K562 (cell line): ENCODE data around the gene EFCAB12. TPM values are rescaled to one million over a fixed set of nuclear protein-coding genes. Genes with fewer than 3 reads are reported as not detected.
"Not testable (repeated sequence)": the region's sequence is repeated elsewhere in the genome, so short reads cannot be mapped to it uniquely, and the experiment has no call there.

Experiments used
- ATAC-seq: fragments of 200-7000 bp; cut with Tn5 transposase; 3 replicates; pipeline ENCODE4 v1.9.1; 2020; ENCODE audit warnings: moderate library complexity
- BruUV-seq: library from RNA; stranded (reverse); fragments of 400-500 nt; replicated peaks from 2 replicates; lab custom pipeline; 2021; lab: Mats Ljungman, UMichigan
- CTCF ChIA-PET: fragments of 300-600 bp; formaldehyde crosslinking; extraction: SDS; loops from one replicate; lab custom pipeline; 2021; ENCODE audit warnings: low intra/inter-chr PET ratio; lab: Yijun Ruan, JAX
- POLR2A ChIA-PET: fragments of 300-600, 350-650 bp; sonication (Branson Sonifier 250); formaldehyde crosslinking; extraction: SDS; loops from one replicate; lab custom pipeline; 2021; ENCODE audit warnings: antibody characterized with exemption, inconsistent platforms; lab: Yijun Ruan, JAX
- DNase-seq, 4 experiments: peaks; one replicate each; pipeline versions ENCODE4 v3.0.0 to v3.0.0-alpha.2; 2011 to 2018; ENCODE audit warnings: low spot score in 3 of 4, mixed read lengths in 3 of 4; ENCODE audit errors: extremely low read depth in 1 of 4
- FAIRE-seq: peaks from 2 replicates; lab custom pipeline; 2011; peaks lifted over from hg19 to GRCh38; lab: Jason Lieb, UNC
- H2AFZ ChIP-seq: 2 replicates; pipeline ENCODE4 v1.6.0; 2011; ENCODE audit warnings: low read depth, low read length, control low read depth, inconsistent platforms
- H3K27ac ChIP-seq: fragments of 200-600 bp; 3 replicates; pipeline ENCODE4 v1.8.0; 2011; ENCODE audit warnings: low read depth, mild to moderate bottlenecking, control low read depth, inconsistent platforms, low read length, moderate library complexity, mixed read lengths; ENCODE audit errors: extremely low read depth
- H3K27me3 ChIP-seq, 2 experiments: fragments of 300-600 bp in 1 of 2; 2 replicates in 1 of 2; 3 replicates in 1 of 2; pipeline versions ENCODE4 v1.6.0 to v1.8.0; 2011; ENCODE audit warnings: inconsistent platforms in 2 of 2, low read length in 2 of 2, mild to moderate bottlenecking in 1 of 2, mixed read lengths in 1 of 2, moderate library complexity in 1 of 2; ENCODE audit not compliant: control insufficient read depth in 2 of 2, insufficient read depth in 2 of 2
- H3K36me3 ChIP-seq: fragments of 300-600 bp; 3 replicates; pipeline ENCODE4 v1.8.0; 2011; ENCODE audit warnings: mild to moderate bottlenecking, low read length, inconsistent platforms; ENCODE audit not compliant: control insufficient read depth, insufficient read depth
- H3K4me1 ChIP-seq, 2 experiments: fragments of 200-600 bp in 1 of 2; replicated peaks in 1 of 2; 2 replicates in 1 of 2; 3 replicates in 1 of 2; pipeline versions ENCODE4 v1.5.1 to v1.8.0; 2011; ENCODE audit warnings: inconsistent platforms in 2 of 2, low read length in 2 of 2, mild to moderate bottlenecking in 1 of 2, mixed read lengths in 1 of 2, moderate library complexity in 1 of 2; ENCODE audit not compliant: control insufficient read depth in 2 of 2, insufficient read depth in 2 of 2
- H3K4me2 ChIP-seq: 2 replicates; pipeline ENCODE4 v1.6.1; 2011; ENCODE audit warnings: low read length, control low read depth, inconsistent platforms, mixed read lengths; ENCODE audit not compliant: insufficient read depth
- H3K4me3 ChIP-seq: fragments of 200-600 bp; sonication (generic), shearing (Covaris generic); 2 replicates; pipeline ENCODE4 v1.5.1; 2016; ENCODE audit warnings: control low read depth, inconsistent platforms
- H3K79me2 ChIP-seq: fragments of 200-600 bp; 3 replicates; pipeline ENCODE4 v1.8.0; 2011; ENCODE audit warnings: low read length, inconsistent platforms; ENCODE audit not compliant: control insufficient read depth, insufficient read depth
- H3K9ac ChIP-seq, 2 experiments: 2 replicates each; pipeline versions ENCODE4 v1.6.0 to v1.6.1; 2011; ENCODE audit warnings: low read depth in 2 of 2, low read length in 2 of 2, control low read depth in 1 of 2, inconsistent platforms in 1 of 2, mild to moderate bottlenecking in 1 of 2, mixed read lengths in 1 of 2; ENCODE audit not compliant: insufficient read depth in 1 of 2
- H3K9me1 ChIP-seq: one replicate; pipeline ENCODE4 v1.6.0; 2011; ENCODE audit warnings: inconsistent platforms, mild to moderate bottlenecking, low read length, moderate library complexity; ENCODE audit not compliant: control insufficient read depth, insufficient read depth
- H3K9me3 ChIP-seq: replicated peaks from 2 replicates; pipeline ENCODE4 v1.5.1; 2011; ENCODE audit warnings: low read depth, low read length, inconsistent platforms; ENCODE audit not compliant: control insufficient read depth, insufficient read depth
- H4K20me1 ChIP-seq: replicated peaks from 2 replicates; pipeline ENCODE4 v1.6.1; 2011; ENCODE audit warnings: low read length, inconsistent platforms, mixed read lengths; ENCODE audit not compliant: control insufficient read depth, insufficient read depth
- ATF7 ChIP-seq: fragments of 450-650 bp; IDR thresholded peaks from 2 replicates; pipeline ENCODE4 v1.7.1; 2014; ENCODE audit warnings: mild to moderate bottlenecking, moderate library complexity
- CBFA2T2 ChIP-seq: fragments of 450-650 bp; conservative IDR thresholded peaks from 2 replicates; pipeline ENCODE4 v1.6.1; 2017; ENCODE audit warnings: mild to moderate bottlenecking
- CBFA2T3 ChIP-seq: fragments of 450-650 bp; IDR thresholded peaks from 2 replicates; pipeline ENCODE4 v1.6.1; 2017
- CXXC5 ChIP-seq: fragments of 250-450 bp; sonication (Bioruptor Pico); IDR thresholded peaks from 2 replicates; pipeline ENCODE4 v1.8.0; 2022; ENCODE audit warnings: inconsistent platforms, mild to moderate bottlenecking, moderate library complexity
- EP300 ChIP-seq: IDR thresholded peaks from 2 replicates; pipeline ENCODE4 v1.6.1; 2012; ENCODE audit warnings: low read length, improper control_type of control experiment
- FOXP1 ChIP-seq: sonication (generic); formaldehyde crosslinking; IDR thresholded peaks from 2 replicates; pipeline ENCODE4 v1.8.0; 2022; ENCODE audit warnings: mild to moderate bottlenecking, missing genetic modification reagents
- MAZ ChIP-seq, 2 experiments: fragments of 450-650 bp in 1 of 2; sonication (generic) in 1 of 2; formaldehyde crosslinking; IDR thresholded peaks in 1 of 2; conservative IDR thresholded peaks in 1 of 2; 2 replicates each; pipeline versions ENCODE4 v1.4.0 to v1.5.0; 2020; ENCODE audit warnings: mild to moderate bottlenecking in 1 of 2, missing genetic modification reagents in 1 of 2
- MBD2 ChIP-seq: sonication (generic); IDR thresholded peaks from 2 replicates; pipeline ENCODE4 v1.6.1; 2016; ENCODE audit warnings: low read depth, borderline replicate concordance
- MEIS2 ChIP-seq: fragments of 450-650 bp; IDR thresholded peaks from 2 replicates; pipeline ENCODE4 v1.6.1; 2014; ENCODE audit warnings: mild to moderate bottlenecking; ENCODE audit not compliant: partially characterized antibody
- MTA2 ChIP-seq: fragments of 450-650 bp; IDR thresholded peaks from 2 replicates; pipeline ENCODE4 v1.6.1; 2016; ENCODE audit warnings: low read depth
- NCOA1 ChIP-seq: fragments of 450-650 bp; IDR thresholded peaks from 2 replicates; pipeline ENCODE4 v1.6.1; 2016; ENCODE audit warnings: low read depth
- NFIC ChIP-seq: fragments of 450-650 bp; IDR thresholded peaks from 2 replicates; pipeline ENCODE4 v1.6.1; 2017; ENCODE audit warnings: mild to moderate bottlenecking, inconsistent platforms
- RBBP5 ChIP-seq: fragments of 200-600 bp; sonication (generic); IDR thresholded peaks from 2 replicates; pipeline ENCODE4 v1.6.1; 2012; ENCODE audit warnings: borderline replicate concordance, mild to moderate bottlenecking, low read length, control low read depth, inconsistent platforms; ENCODE audit not compliant: insufficient read depth, poor library complexity, severe bottlenecking
- SOX6 ChIP-seq: fragments of 450-650 bp; IDR thresholded peaks from 2 replicates; pipeline ENCODE4 v1.6.1; 2014; ENCODE audit warnings: mild to moderate bottlenecking
- TCF3 ChIP-seq: sonication (generic); formaldehyde crosslinking; IDR thresholded peaks from 2 replicates; pipeline ENCODE4 v1.4.0; 2020; ENCODE audit warnings: mild to moderate bottlenecking, missing genetic modification reagents
- TEAD1 ChIP-seq, 2 experiments: fragments of 450-650 bp in 1 of 2; sonication (generic) in 1 of 2; formaldehyde crosslinking; IDR thresholded peaks; 2 replicates each; pipeline versions ENCODE4 v1.4.0 to v1.8.0; 2020 to 2022; ENCODE audit warnings: mild to moderate bottlenecking in 2 of 2, missing genetic modification reagents in 1 of 2
- TEAD4 ChIP-seq, 2 experiments: sonication (generic) in 1 of 2; formaldehyde crosslinking in 1 of 2; IDR thresholded peaks; 2 replicates each; pipeline versions ENCODE4 v1.6.1 to v1.8.0; 2012 to 2022; ENCODE audit warnings: borderline replicate concordance in 1 of 2, inconsistent platforms in 1 of 2, low read length in 1 of 2, mild to moderate bottlenecking in 1 of 2, missing genetic modification reagents in 1 of 2
- TOE1 ChIP-seq, 2 experiments: fragments of 450-650 bp in 1 of 2; sonication (generic) in 1 of 2; formaldehyde crosslinking in 1 of 2; IDR thresholded peaks; 2 replicates each; pipeline versions ENCODE4 v1.7.1 to v1.8.0; 2016 to 2022; ENCODE audit warnings: borderline replicate concordance in 2 of 2, mild to moderate bottlenecking in 2 of 2, antibody characterized with exemption in 1 of 2, inconsistent platforms in 1 of 2, low read depth in 1 of 2, missing genetic modification reagents in 1 of 2, moderate library complexity in 1 of 2
- WGBS: fragments of 100-300 bp; shearing (Covaris generic); methylation state at CpG from one replicate; pipeline ENCODE4 v1.1.6; 2016; ENCODE audit warnings: low coverage, mixed read lengths; ENCODE audit not compliant: insufficient coverage; ENCODE audit errors: missing lambda C conversion rate; 5-methylcytosine and 5-hydroxymethylcytosine counted together
- in situ Hi-C: fragments of 300-500 bp; cut with MboI; formaldehyde crosslinking; loops from 4 replicates; pipeline ENCODE4 v1.15.0; 2018; ENCODE audit warnings: inconsistent platforms, mixed read lengths
- intact Hi-C: fragments of 100-400 bp; cut with micrococcal nuclease; formaldehyde crosslinking; loops from 2 replicates; pipeline ENCODE4 v1.14.2; 2022
- polyA plus RNA-seq, 8 experiments: library from polyadenylated mRNA; depleted of rRNA in 4 of 8; stranded (reverse) in 5 of 8; unstranded in 3 of 8; fragments of >200 nt; fragmentation: Nextera tagmentation in 2 of 8; fragmentation: Illumina TruSeq in 1 of 8; extraction: Ambion mirVana in 2 of 8; extraction: Trizol in 1 of 8; gene quantifications; 2 replicates each; pipeline versions ENCODE4 v1.2.1 to v1.2.3, GENCODE V29; 2011 to 2014; ENCODE audit warnings: inconsistent platforms in 1 of 8, missing spikeins in 1 of 8
- total RNA-seq, 7 experiments: library from RNA; depleted of rRNA in 6 of 7; stranded (reverse); fragments of >200 nt in 6 of 7; fragmentation: Illumina TruSeq in 2 of 7; extraction: Trizol in 2 of 7; gene quantifications; 2 replicates each; pipeline versions ENCODE4 v1.2.1 to v1.2.3, GENCODE V29; 2011 to 2021; ENCODE audit warnings: low replicate concordance in 1 of 7
- TF ChIP-seq, protein P1 (sequence below): fragments of 200-800 bp; sonication (Bioruptor generic); IDR thresholded peaks from 2 replicates; pipeline ENCODE4 v1.6.1; 2017; ENCODE audit warnings: missing genetic modification characterization, missing compliant biosample characterization

EFCAB12 gene
- total and polyA plus RNA-seq, 9 of the 15 experiments (the other 6 are each of a cell fraction or from before 2014, with no cell fraction given): 0.08 to 0.95 (median 0.56) TPM; not detected in 1

DNA sequence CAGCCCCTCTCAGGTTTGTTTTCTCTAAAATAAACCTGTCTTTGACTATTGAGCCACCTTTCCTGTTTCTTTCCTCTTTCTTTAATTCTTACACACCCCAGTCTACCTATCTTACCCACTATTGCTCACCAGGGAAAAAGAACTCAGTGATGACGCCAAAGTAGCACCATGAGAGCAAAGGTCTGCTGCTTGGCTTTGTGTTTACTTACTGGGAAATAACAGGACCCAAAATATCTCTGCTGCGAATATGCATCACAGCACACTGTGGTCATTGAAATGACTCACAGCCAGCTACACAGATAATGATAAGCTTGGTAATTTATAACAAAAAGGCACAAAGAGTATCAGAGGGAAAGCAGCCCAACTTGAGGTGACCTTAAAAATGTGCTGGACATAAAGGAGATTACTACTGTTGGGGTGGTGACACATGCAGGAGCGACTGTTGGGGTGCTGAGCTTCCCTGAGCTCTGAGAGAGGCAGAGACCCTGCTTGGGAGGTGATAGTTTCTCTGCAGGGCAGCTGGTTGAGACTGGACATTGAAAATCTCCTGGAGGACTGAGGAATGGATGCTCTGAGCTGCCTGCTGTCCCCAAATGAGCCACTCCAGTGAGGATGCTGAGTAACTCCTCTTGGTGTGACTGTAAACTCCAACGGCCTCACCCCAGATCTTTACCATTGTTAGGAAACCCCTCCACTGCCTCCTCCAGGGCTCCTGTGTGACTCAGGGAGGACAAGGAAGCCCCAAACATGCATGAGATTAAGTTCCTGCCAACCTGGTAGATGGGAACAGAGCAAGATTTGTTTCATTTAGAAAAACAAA lies 14.5 kb downstream of the EFCAB12 start (continued):
- TF ChIP-seq, protein P1, sequence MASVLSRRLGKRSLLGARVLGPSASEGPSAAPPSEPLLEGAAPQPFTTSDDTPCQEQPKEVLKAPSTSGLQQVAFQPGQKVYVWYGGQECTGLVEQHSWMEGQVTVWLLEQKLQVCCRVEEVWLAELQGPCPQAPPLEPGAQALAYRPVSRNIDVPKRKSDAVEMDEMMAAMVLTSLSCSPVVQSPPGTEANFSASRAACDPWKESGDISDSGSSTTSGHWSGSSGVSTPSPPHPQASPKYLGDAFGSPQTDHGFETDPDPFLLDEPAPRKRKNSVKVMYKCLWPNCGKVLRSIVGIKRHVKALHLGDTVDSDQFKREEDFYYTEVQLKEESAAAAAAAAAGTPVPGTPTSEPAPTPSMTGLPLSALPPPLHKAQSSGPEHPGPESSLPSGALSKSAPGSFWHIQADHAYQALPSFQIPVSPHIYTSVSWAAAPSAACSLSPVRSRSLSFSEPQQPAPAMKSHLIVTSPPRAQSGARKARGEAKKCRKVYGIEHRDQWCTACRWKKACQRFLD (CRISPR knock-in tag): no peak; the same call in 1 of the 2 replicates
- TF ChIP-seq MBD2 (peak; percentile 22; the same call in 1 of the 2 replicates), RBBP5 (peak; percentile 40)

DNA sequence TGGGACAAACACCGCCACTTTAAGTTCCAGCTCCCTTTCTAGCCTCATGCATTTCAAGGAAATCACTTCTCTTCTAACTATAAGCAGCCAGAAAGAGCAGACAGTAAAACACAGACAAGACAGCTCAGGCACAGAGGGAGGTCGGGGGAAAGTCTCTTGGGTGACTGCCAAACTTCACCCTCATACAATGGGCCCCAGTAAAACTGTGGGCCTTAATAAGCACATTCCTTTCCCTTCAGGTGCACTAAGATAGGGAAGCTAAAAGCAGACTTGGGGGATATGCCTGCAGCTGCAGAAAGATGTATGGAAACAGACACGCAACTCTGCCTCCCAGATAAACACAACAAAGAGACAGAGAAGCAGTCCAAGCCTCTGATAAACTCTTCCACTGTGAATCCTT lies 15.2 kb downstream of the EFCAB12 start:
- Histone ChIP-seq H3K4me1 (peaks cover 27 to 43% of the 10 kb centered on the region in 2 experiments), H3K27ac (peak overlapping the region; percentile 68; the same call in 2 of the 3 replicates), H3K9ac (peak overlapping the region in 1 of 2 experiments; percentile 32; a peak in 1 of 4 replicates), H3K4me2 (peak overlapping the region; percentile 69; the same call in 1 of the 2 replicates)
- H3K36me3 ChIP-seq; in situ Hi-C loops; H3K9me3 ChIP-seq; H3K4me3 ChIP-seq; H2AFZ ChIP-seq; H3K27me3 ChIP-seq; BruUV-seq; H3K9me1 ChIP-seq; CTCF ChIA-PET; H4K20me1 ChIP-seq; H3K79me2 ChIP-seq; TF ChIP-seq TEAD4 (CRISPR knock-in tag; IDR thresholded peaks at IDR 0.05; ENCODE audit: borderline replicate concordance); TOE1 (CRISPR knock-in tag; IDR thresholded peaks at IDR 0.05; ENCODE audit: borderline replicate concordance, low read depth): not testable (repeated sequence)
- FAIRE-seq (peak; percentile 91), DNase-seq (peak in 1 of 4 experiments; percentile 64), ATAC-seq (peak; percentile 12; the same call in 2 of the 3 replicates)
- POLR2A ChIA-PET: interaction anchor here (0.8 to 3.3 kb wide), 6 partner anchors 9 to 61 kb away, joined by 3 to 26 read pairs (median 10); partner anchors contain the start of genes EFCAB12, IFT122 and MBD4
- intact Hi-C loops: loop anchor here (1.0 to 10.0 kb wide), 2 partner anchors 13 to 88 kb away; no protein-coding TSS in a partner anchor
- WGBS: 4% methylated on average over 3 of the region's 3 CpGs
- peak; percentile 77 for TF ChIP-seq MTA2
- TF ChIP-seq MEIS2: peak; percentile 42
- 0 out of 4 replicates have a peak, but pooled peaks of 1 of the 2 experiments have one; percentile 27 for TF ChIP-seq MAZ (CRISPR knock-in tag; conservative IDR thresholded peaks at IDR 0.05 in 1 of 2, IDR thresholded peaks at IDR 0.05 in 1 of 2)
- 0 out of 2 replicates have a peak, but pooled peaks have one; percentile 32 for TF ChIP-seq ATF7
- TF ChIP-seq FOXP1 (CRISPR knock-in tag): 0 out of 2 replicates have a peak, but pooled peaks have one; percentile 45
- TF ChIP-seq TEAD4 (IDR thresholded peaks at IDR 0.05; ENCODE audit: low read length): peak; percentile 34; the same call in 1 of the 2 replicates
- TF ChIP-seq NCOA1: 0 out of 2 replicates have a peak, but pooled peaks have one; percentile 16
- TF ChIP-seq NFIC: peak; percentile 93
- peak; percentile 33; the same call in 1 of the 2 replicates for TF ChIP-seq CXXC5 (CRISPR knock-in tag)
- peak; percentile 92 for TF ChIP-seq CBFA2T2
- TF ChIP-seq CBFA2T3: peak; percentile 90
- 0 out of 2 replicates have a peak, but pooled peaks have one; percentile 13 for TF ChIP-seq TOE1 (IDR thresholded peaks at IDR 0.05; ENCODE audit: borderline replicate concordance)
- peak; percentile 57 to 62; a peak in 1 of 4 replicates for TF ChIP-seq TEAD1 (CRISPR knock-in tag; IDR thresholded peaks at IDR 0.05)
- peak; percentile 85 for TF ChIP-seq TCF3 (CRISPR knock-in tag)
- peak; percentile 73 for TF ChIP-seq SOX6
- TF ChIP-seq EP300: peak; percentile 5; the same call in 1 of the 2 replicates
